Common myeloid progenitor, CD34-positive (primary cell): ENCODE data around the gene PTGDS.

Experiments used
- CTCF ChIA-PET: fragments of 350-600 bp; sonication (Branson Sonifier 250); formaldehyde crosslinking; loops from one replicate; lab custom pipeline; 2021; ENCODE audit warnings: antibody characterized with exemption; lab: Charles Lee
- POLR2A ChIA-PET: fragments of 350-600 bp; sonication (Branson Sonifier 250); formaldehyde crosslinking; loops from one replicate; lab custom pipeline; 2021; ENCODE audit warnings: antibody characterized with exemption; lab: Charles Lee
- DNase-seq, 3 donors: peaks; one replicate each; pipeline versions ENCODE4 v3.0.0 to v3.0.0-alpha.2; 2013
- H3K27ac ChIP-seq, 2 experiments: 1 replicate in 1 of 2; 2 replicates in 1 of 2; pipeline ENCODE4 v1.7.0; 2013; ENCODE audit warnings: inconsistent platforms in 2 of 2, low read length in 2 of 2, mild to moderate bottlenecking in 2 of 2, low read depth in 1 of 2, moderate library complexity in 1 of 2; ENCODE audit not compliant: severe bottlenecking in 2 of 2, insufficient read depth in 1 of 2, poor library complexity in 1 of 2
- H3K27me3 ChIP-seq, 5 experiments: replicated peaks in 2 of 5; 1 replicate in 3 of 5; 2 replicates in 2 of 5; pipeline versions ENCODE4 v1.6.1 to v1.7.0; 2013; ENCODE audit warnings: low read length in 4 of 5, mild to moderate bottlenecking in 2 of 5, moderate library complexity in 2 of 5, inconsistent platforms in 1 of 5; ENCODE audit not compliant: insufficient read depth in 5 of 5, control insufficient read depth in 4 of 5
- H3K36me3 ChIP-seq, 4 experiments: 1 replicate in 2 of 4; 2 replicates in 2 of 4; pipeline versions ENCODE4 v1.6.1 to v1.7.0; 2013; ENCODE audit warnings: low read length in 3 of 4, control low read depth in 1 of 4, mild to moderate bottlenecking in 1 of 4; ENCODE audit not compliant: control insufficient read depth in 4 of 4, insufficient read depth in 4 of 4
- H3K4me1 ChIP-seq, 4 experiments: 1 replicate in 3 of 4; 2 replicates in 1 of 4; pipeline versions ENCODE4 v1.6.1 to v1.7.1; 2013; ENCODE audit warnings: low read length in 3 of 4, mild to moderate bottlenecking in 3 of 4, control low read depth in 1 of 4, inconsistent platforms in 1 of 4, moderate library complexity in 1 of 4; ENCODE audit not compliant: control insufficient read depth in 4 of 4, insufficient read depth in 4 of 4; ENCODE audit errors: control extremely low read depth in 1 of 4
- H3K4me3 ChIP-seq, 7 experiments: 1 replicate in 4 of 7; 2 replicates in 3 of 7; pipeline versions ENCODE4 v1.5.1 to v1.7.0; 2013; ENCODE audit warnings: mild to moderate bottlenecking in 7 of 7, low read length in 6 of 7, moderate library complexity in 6 of 7, inconsistent platforms in 2 of 7, low read depth in 2 of 7, control low read depth in 1 of 7; ENCODE audit not compliant: insufficient read depth in 4 of 7, control insufficient read depth in 1 of 7; ENCODE audit errors: extremely low read depth in 1 of 7
- H3K9me3 ChIP-seq, 5 experiments: 1 replicate in 4 of 5; 2 replicates in 1 of 5; pipeline versions ENCODE4 v1.6.1 to v1.7.1; 2013; ENCODE audit warnings: low read length in 4 of 5, mild to moderate bottlenecking in 2 of 5, inconsistent platforms in 1 of 5, low read depth in 1 of 5, moderate library complexity in 1 of 5; ENCODE audit not compliant: control insufficient read depth in 4 of 5, insufficient read depth in 2 of 5; ENCODE audit errors: control extremely low read depth in 1 of 5
- WGBS: methylation state at CpG from one replicate; pipeline ENCODE4 v1.1.5; 2013; ENCODE audit not compliant: insufficient coverage; 5-methylcytosine and 5-hydroxymethylcytosine counted together

Gene PTGDS

GRCh38 chr9:136983656-136984314, 6.5 kb downstream of the PTGDS start:
- Histone ChIP-seq H3K4me1 (peaks cover 0 to 20% (median 11%) of the 10 kb centered on the region in 4 experiments), H3K27me3 (peaks cover 0 to 60% (median 14%) of the 10 kb centered on the region in 5 experiments), H3K36me3 (no peaks in the 10 kb centered on the region), H3K4me3 (no peak overlapping the region), H3K9me3 (no peaks in the 10 kb centered on the region), H3K27ac (no peak overlapping the region)
- 83% methylated on average over 10 of the region's 11 CpGs for WGBS
- no peak for DNase-seq
- CTCF ChIA-PET: no interaction called here
- POLR2A ChIA-PET: no interaction called here

GRCh38 chr9:136984464-136985026, 7.2 kb downstream of the PTGDS start:
- DNase-seq: no peak
- Histone ChIP-seq H3K27ac (no peak overlapping the region), H3K4me3 (no peak overlapping the region), H3K36me3 (no peaks in the 10 kb centered on the region), H3K9me3 (no peaks in the 10 kb centered on the region), H3K4me1 (peaks cover 0 to 17% (median 9%) of the 10 kb centered on the region in 4 experiments), H3K27me3 (peaks cover 0 to 54% (median 13%) of the 10 kb centered on the region in 5 experiments)
- ChIA-PET POLR2A (no interaction called here), CTCF (interaction anchor here (1.0 to 1.9 kb wide), 2 partner anchors 11 to 51 kb away, joined by 3 to 4 read pairs; no protein-coding TSS in a partner anchor)
- 57% methylated on average over 13 of the region's 29 CpGs for WGBS

GRCh38 chr9:136985027-136985602, 7.8 kb downstream of the PTGDS start:
- WGBS: 3% methylated on average over 38 of the region's 48 CpGs
- POLR2A ChIA-PET: no interaction called here
- H3K36me3 ChIP-seq: no peaks in the 10 kb centered on the region
- peaks cover 0 to 54% (median 13%) of the 10 kb centered on the region in 5 experiments for H3K27me3 ChIP-seq
- H3K4me1 ChIP-seq: peaks cover 0 to 17% (median 9%) of the 10 kb centered on the region in 4 experiments
- CTCF ChIA-PET: interaction anchor here (1.0 to 1.9 kb wide), 2 partner anchors 11 to 50 kb away, joined by 3 to 4 read pairs; no protein-coding TSS in a partner anchor
- peak in 2 of 3 donors; percentile 27 to 39 for DNase-seq
- no peak overlapping the region for H3K27ac ChIP-seq
- no peaks in the 10 kb centered on the region for H3K9me3 ChIP-seq
- H3K4me3 ChIP-seq: peak overlapping the region in 3 of 7 experiments; percentile 19 to 48 (median 45)

GRCh38 chr9:136985853-136986252, 8.5 kb downstream of the PTGDS start:
- no peak overlapping the region for H3K4me3 ChIP-seq
- H3K9me3 ChIP-seq: no peaks in the 10 kb centered on the region
- no peaks in the 10 kb centered on the region for H3K36me3 ChIP-seq
- H3K27me3 ChIP-seq: peaks cover 0 to 56% (median 13%) of the 10 kb centered on the region in 5 experiments
- no peak for DNase-seq
- POLR2A ChIA-PET: no interaction called here
- WGBS: 13% methylated on average over 20 of the region's 33 CpGs
- no peak overlapping the region for H3K27ac ChIP-seq
- CTCF ChIA-PET: interaction anchor here (1.2 to 3.6 kb wide), 3 partner anchors 9 to 12 kb away, joined by 4 to 17 read pairs (median 4); partner anchors contain the start of genes CLIC3 and PTGDS
- H3K4me1 ChIP-seq: peaks cover 0 to 17% (median 9%) of the 10 kb centered on the region in 4 experiments

DNA sequence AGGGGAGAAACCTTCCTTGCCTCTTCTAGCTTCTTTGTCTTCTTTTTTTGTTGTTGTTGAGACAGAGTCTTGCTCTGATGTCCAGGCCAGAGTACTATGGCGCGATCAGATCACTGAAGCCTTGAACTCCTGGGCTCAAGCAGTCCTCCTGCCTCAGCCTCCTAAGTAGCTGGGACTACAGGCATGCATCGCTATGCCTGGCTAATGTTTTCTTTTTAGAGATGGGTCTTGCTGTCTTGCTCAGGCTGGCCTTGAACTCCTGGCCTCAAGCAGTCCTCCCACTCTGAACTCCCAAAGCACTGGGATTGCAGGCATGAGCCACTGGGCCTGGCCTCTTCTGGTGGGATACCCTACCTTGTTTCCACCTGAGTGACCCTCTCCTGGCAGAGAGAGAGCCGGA, 11.6 kb downstream of the PTGDS start:
- DNase-seq: no peak
- H3K27ac ChIP-seq: no peak overlapping the region
- POLR2A ChIA-PET: no interaction called here
- peaks cover 0 to 8% (median 3%) of the 10 kb centered on the region in 4 experiments for H3K36me3 ChIP-seq
- CTCF ChIA-PET: interaction anchor here (1.2 to 3.6 kb wide), 4 partner anchors 9 to 58 kb away, joined by 3 to 17 read pairs (median 4); partner anchors contain the start of gene PTGDS
- H3K4me1 ChIP-seq: peaks cover 0 to 33% (median 22%) of the 10 kb centered on the region in 4 experiments
- H3K9me3 ChIP-seq: no peaks in the 10 kb centered on the region
- 100% methylated on average over 4 of the region's 4 CpGs for WGBS
- peaks cover 0 to 48% (median 16%) of the 10 kb centered on the region in 5 experiments for H3K27me3 ChIP-seq
- no peak overlapping the region for H3K4me3 ChIP-seq

DNA sequence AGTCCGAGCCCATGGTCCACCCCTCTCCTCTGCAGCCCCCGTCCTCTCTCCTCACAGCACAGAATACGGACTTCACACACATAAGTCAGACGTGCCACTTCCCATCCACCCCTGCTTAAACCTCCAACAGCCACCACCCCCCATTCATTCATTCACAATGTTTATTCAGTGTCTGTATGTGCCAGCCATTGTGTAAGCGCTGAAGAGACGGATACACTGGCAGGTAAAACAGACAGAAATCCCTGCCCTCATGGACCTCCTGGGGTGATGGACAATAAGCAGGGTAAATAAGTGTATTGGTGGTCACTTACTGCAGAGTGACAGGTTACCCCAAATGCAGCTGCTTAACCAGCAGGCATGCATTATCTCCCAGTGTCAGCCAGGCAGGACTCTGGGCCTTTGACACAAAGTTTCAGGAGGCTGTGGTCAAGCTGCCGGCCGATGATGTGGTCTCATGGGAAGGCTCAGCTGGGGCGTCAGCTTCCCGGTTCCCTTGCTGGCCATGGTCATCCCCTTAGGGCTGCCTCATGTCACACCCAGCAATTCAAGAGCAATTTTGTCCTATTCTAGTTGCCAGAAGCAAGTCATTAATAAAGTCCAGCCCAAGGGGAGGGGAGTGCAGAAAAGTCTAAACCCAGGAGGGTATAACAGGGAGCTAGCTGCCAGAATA, 13.1 kb downstream of the PTGDS start:
- no peaks in the 10 kb centered on the region for H3K9me3 ChIP-seq
- H3K36me3 ChIP-seq: peaks cover 0 to 15% (median 4%) of the 10 kb centered on the region in 4 experiments
- no peak overlapping the region for H3K4me3 ChIP-seq
- 90% methylated on average over 5 of the region's 10 CpGs for WGBS
- H3K27ac ChIP-seq: no peak overlapping the region
- DNase-seq: no peak
- ChIA-PET POLR2A (no interaction called here), CTCF (interaction anchor here (0.6 to 1.7 kb wide), 4 partner anchors 15 to 101 kb away, joined by 3 to 4 read pairs (median 3); no protein-coding TSS in a partner anchor)
- peaks cover 0 to 48% (median 12%) of the 10 kb centered on the region in 5 experiments for H3K27me3 ChIP-seq
- H3K4me1 ChIP-seq: peaks cover 0 to 30% (median 21%) of the 10 kb centered on the region in 4 experiments
